Mesendoderm (in vitro differentiated cells): Measurements from ENCODE around the gene HRCT1.

ENCODE experiments used
- DNase-seq: peaks from one replicate; pipeline ENCODE4 v3.0.0; 2013
- H2AK5ac ChIP-seq: 2 replicates; pipeline ENCODE4 v1.6.1; 2013; ENCODE audit warnings: low read length, inconsistent platforms
- H2BK120ac ChIP-seq: 2 replicates; pipeline ENCODE4 v1.6.1; 2013; ENCODE audit warnings: low read depth, mild to moderate bottlenecking, low read length, moderate library complexity, mixed read lengths
- H2BK15ac ChIP-seq: replicated peaks from 2 replicates; pipeline ENCODE4 v1.6.1; 2013; ENCODE audit warnings: low read depth, mild to moderate bottlenecking, moderate library complexity
- H2BK5ac ChIP-seq: 2 replicates; pipeline ENCODE4 v1.6.1; 2013; ENCODE audit warnings: low read length, inconsistent platforms
- H3K18ac ChIP-seq: 2 replicates; pipeline ENCODE4 v1.6.1; 2013; ENCODE audit warnings: mild to moderate bottlenecking, low read length, mixed read lengths
- H3K23ac ChIP-seq: one replicate; pipeline ENCODE4 v1.6.1; 2013; ENCODE audit warnings: low read length
- H3K27ac ChIP-seq: 2 replicates; pipeline ENCODE4 v1.5.1; 2013; ENCODE audit warnings: low read depth, mild to moderate bottlenecking, inconsistent platforms, low read length, moderate library complexity
- H3K27me3 ChIP-seq: 2 replicates; pipeline ENCODE4 v1.6.1; 2013; ENCODE audit warnings: low read length, control low read depth, mild to moderate bottlenecking, inconsistent platforms; ENCODE audit not compliant: insufficient read depth, poor library complexity
- H3K36me3 ChIP-seq: 2 replicates; pipeline ENCODE4 v1.6.1; 2013; ENCODE audit warnings: low read length, inconsistent platforms; ENCODE audit not compliant: control insufficient read depth, insufficient read depth
- H3K4ac ChIP-seq: one replicate; pipeline ENCODE4 v1.6.1; 2013; ENCODE audit warnings: low read depth, mild to moderate bottlenecking, low read length, moderate library complexity
- H3K4me1 ChIP-seq: 2 replicates; pipeline ENCODE4 v1.6.1; 2013; ENCODE audit warnings: low read depth, low read length, inconsistent platforms; ENCODE audit not compliant: control insufficient read depth
- H3K4me2 ChIP-seq: 2 replicates; pipeline ENCODE4 v1.6.1; 2013; ENCODE audit warnings: low read length
- H3K4me3 ChIP-seq: 2 replicates; pipeline ENCODE4 v1.5.1; 2013; ENCODE audit warnings: mild to moderate bottlenecking, low read length
- H3K56ac ChIP-seq: one replicate; pipeline ENCODE4 v1.6.1; 2013; ENCODE audit warnings: low read length
- H3K79me1 ChIP-seq: 2 replicates; pipeline ENCODE4 v1.6.1; 2013; ENCODE audit warnings: low read length, inconsistent platforms
- H3K79me2 ChIP-seq: 2 replicates; pipeline ENCODE4 v1.6.1; 2013; ENCODE audit warnings: mild to moderate bottlenecking, low read length; ENCODE audit not compliant: control insufficient read depth, insufficient read depth
- H3K9ac ChIP-seq: 2 replicates; pipeline ENCODE4 v1.6.1; 2013; ENCODE audit warnings: low read length, inconsistent platforms
- H4K5ac ChIP-seq: one replicate; pipeline ENCODE4 v1.6.1; 2013; ENCODE audit warnings: low read length
- H4K8ac ChIP-seq: one replicate; pipeline ENCODE4 v1.6.1; 2013; ENCODE audit warnings: low read depth, mild to moderate bottlenecking, control low read depth, low read length, moderate library complexity
- WGBS: extraction: QIAGEN DNeasy Blood & Tissue Kit; methylation state at CpG from one replicate; pipeline ENCODE4 v1.1.7; 2013; ENCODE audit warnings: low lambda C conversion rate, missing lambda C conversion rate; ENCODE audit not compliant: insufficient coverage; ENCODE audit errors: extremely low coverage; 5-methylcytosine and 5-hydroxymethylcytosine counted together

The HRCT1 gene

DNA sequence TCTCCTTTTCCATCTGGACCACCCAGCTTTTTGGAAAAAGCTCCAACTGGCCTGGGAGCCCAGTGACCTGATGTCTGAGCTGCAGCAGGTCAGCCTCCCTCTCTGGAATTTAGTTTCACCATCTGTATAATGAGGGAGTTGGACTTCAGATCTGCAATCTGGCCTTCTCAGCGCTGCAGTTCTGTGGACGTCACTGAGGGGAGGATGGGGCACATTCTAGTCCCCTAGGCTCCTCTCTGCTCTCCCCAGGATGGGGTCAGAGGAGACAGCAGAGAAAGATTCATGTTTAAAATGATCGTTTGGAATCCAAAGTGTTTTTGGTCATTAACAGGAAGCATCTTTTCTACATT is 46.0 kb upstream of the HRCT1 start:
- DNase-seq: no peak
- Histone ChIP-seq H3K23ac (no peak overlapping the region), H2BK120ac (no peak overlapping the region), H3K18ac (no peak overlapping the region), H3K36me3 (no peaks in the 10 kb centered on the region), H3K4me2 (no peak overlapping the region), H2BK5ac (no peak overlapping the region), H3K4ac (no peak overlapping the region), H2BK15ac (no peak overlapping the region), H3K4me1 (no peaks in the 10 kb centered on the region), H3K27me3 (no peaks in the 10 kb centered on the region), H4K8ac (no peak overlapping the region), H4K5ac (no peak overlapping the region), H3K79me2 (no peaks in the 10 kb centered on the region), H3K9ac (no peak overlapping the region), H3K56ac (no peak overlapping the region), H3K79me1 (no peaks in the 10 kb centered on the region), H3K27ac (no peak overlapping the region), H3K4me3 (no peak overlapping the region), H2AK5ac (no peak overlapping the region)
- WGBS: no CpG with 5 or more reads among the region's 3 CpGs

DNA sequence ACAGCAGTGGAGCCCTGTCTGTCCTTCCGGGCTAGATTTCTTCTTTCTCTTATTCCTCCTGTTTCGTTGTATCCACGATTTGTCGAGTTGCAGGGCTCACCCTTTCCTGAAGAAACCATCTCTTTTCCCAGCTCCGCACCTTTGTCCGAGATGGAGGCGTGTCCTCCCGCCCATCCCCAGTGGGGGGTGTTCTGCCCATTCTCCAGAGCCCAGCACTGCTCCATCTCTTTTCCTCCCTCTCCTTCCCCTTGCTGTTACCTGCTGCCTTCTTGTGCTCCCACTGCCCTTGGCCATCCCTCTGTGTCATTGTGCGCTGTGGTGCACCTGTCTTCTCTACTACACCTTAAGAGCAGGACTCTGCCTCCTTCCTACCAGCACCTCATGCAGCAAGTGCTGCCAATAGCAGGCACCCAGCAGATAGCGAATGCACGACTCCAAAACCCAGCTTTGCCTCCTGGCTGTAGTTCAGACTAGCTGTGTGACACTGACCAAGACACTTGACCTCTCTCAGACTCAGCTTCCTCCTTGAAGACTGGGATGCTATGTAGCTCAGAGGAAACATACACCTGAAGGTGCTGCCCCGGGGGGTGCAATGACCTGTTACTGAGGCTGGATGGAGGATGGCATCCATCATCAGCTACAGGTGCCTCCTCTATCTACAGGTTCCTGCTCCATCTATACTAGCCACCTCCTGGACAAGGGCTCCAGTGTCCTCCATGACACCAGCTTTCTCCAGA is 44.7 kb upstream of the HRCT1 start:
- Histone ChIP-seq H3K36me3 (no peaks in the 10 kb centered on the region), H3K18ac (no peak overlapping the region), H2BK5ac (no peak overlapping the region), H4K8ac (no peak overlapping the region), H4K5ac (no peak overlapping the region), H3K4me2 (no peak overlapping the region), H3K27ac (no peak overlapping the region), H2BK120ac (no peak overlapping the region), H3K4ac (no peak overlapping the region), H3K79me1 (no peaks in the 10 kb centered on the region), H2BK15ac (no peak overlapping the region), H3K4me1 (no peaks in the 10 kb centered on the region), H3K27me3 (no peaks in the 10 kb centered on the region), H2AK5ac (no peak overlapping the region), H3K9ac (no peak overlapping the region), H3K56ac (no peak overlapping the region), H3K79me2 (no peaks in the 10 kb centered on the region), H3K4me3 (no peak overlapping the region), H3K23ac (no peak overlapping the region)
- DNase-seq: no peak
- no CpG with 5 or more reads among the region's 12 CpGs for WGBS

DNA sequence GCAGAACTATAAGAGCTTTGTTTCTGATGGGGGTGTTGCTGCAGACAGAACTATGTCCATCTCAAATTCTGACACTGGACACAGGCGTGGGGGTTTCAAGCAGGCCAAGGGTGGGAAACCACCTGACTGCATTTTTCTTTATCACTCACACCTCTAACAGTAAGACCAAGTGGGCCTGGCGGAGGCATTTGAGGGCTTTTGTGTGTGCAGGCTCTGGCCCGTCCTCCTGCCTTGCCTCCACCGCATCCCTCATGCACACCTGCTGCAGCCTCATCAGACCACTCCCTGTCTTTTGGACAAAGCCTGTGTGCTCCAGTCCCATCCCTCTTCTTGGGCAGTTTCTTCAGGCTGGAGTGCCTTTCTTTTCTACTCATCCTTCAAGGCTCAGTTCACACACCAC is 43.7 kb upstream of the HRCT1 start:
- no peak for DNase-seq
- H3K23ac ChIP-seq: no peak overlapping the region
- WGBS: no CpG with 5 or more reads among the region's 4 CpGs

DNA sequence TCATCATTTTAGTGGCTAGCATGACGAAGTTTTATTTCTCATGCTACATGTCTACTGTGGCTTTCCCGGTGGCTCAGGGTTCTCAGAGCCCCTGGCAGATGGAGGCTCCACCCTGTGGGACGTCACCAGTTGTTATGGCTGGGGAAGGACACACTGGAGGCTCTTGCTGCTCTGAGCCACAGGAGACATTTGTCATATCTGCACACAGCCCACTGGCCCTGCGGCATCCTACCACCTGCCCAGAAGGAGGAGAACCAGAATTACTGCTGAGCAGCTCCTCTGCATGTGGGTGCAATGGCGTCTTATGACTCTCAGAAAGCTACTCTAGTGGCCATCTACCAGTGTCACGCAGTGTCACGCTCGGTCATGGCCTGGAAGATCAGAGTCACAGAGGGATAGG is 42.4 kb upstream of the HRCT1 start:
- H2BK15ac ChIP-seq: no peak overlapping the region
- DNase-seq: no peak
- no CpG with 5 or more reads among the region's 8 CpGs for WGBS

More for the DNA sequence above, 43.7 kb upstream of the HRCT1 start:
- no peak overlapping the region for H3K27ac ChIP-seq
- H2BK5ac ChIP-seq: no peak overlapping the region
- H4K5ac ChIP-seq: no peak overlapping the region
- no peaks in the 10 kb centered on the region for H3K27me3 ChIP-seq
- no peaks in the 10 kb centered on the region for H3K79me2 ChIP-seq
- no peak overlapping the region for H3K4ac ChIP-seq
- no peak overlapping the region for H2BK120ac ChIP-seq
- H3K4me1 ChIP-seq: no peaks in the 10 kb centered on the region
- no peak overlapping the region for H3K18ac ChIP-seq
- no peaks in the 10 kb centered on the region for H3K36me3 ChIP-seq
- H3K4me3 ChIP-seq: no peak overlapping the region
- H2BK15ac ChIP-seq: no peak overlapping the region
- H2AK5ac ChIP-seq: no peak overlapping the region
- H3K79me1 ChIP-seq: no peaks in the 10 kb centered on the region
- no peak overlapping the region for H3K9ac ChIP-seq
- H4K8ac ChIP-seq: no peak overlapping the region
- no peak overlapping the region for H3K56ac ChIP-seq
- H3K4me2 ChIP-seq: no peak overlapping the region

DNA sequence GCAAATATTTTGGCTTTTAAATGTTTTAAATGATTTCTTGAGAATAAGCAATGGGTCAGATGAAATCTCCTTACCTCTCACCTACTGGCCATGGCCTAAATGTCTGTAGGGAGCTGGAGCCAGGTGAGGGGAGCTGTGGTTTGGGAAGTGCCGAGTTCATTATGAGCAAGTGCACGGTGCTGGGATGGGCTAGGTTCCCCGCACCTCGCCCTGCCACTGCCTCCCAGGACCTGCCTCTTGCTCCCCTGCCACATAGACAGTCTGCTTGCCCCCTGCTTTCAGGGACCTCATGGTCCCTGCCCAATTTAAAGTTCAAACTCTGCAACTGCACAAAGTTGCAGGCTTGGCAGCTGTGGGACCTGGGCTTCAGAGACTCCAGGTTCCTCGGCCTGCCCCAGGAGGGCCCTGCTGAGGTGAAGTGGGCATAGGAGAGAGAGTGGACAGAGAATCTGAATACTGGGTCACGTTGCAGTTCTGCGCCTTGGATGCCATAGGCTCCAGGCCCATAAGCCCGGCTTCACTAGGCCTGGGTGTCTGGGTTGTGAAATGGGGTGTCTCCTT is 41.2 kb upstream of the HRCT1 start:
- Histone ChIP-seq H3K79me1 (no peaks in the 10 kb centered on the region), H3K4me3 (no peak overlapping the region), H3K4ac (no peak overlapping the region), H3K79me2 (no peaks in the 10 kb centered on the region), H2AK5ac (no peak overlapping the region), H3K36me3 (no peaks in the 10 kb centered on the region), H4K5ac (no peak overlapping the region), H3K9ac (no peak overlapping the region), H3K4me1 (no peaks in the 10 kb centered on the region), H2BK120ac (no peak overlapping the region), H3K56ac (no peak overlapping the region), H3K18ac (no peak overlapping the region), H4K8ac (no peak overlapping the region), H3K27ac (no peak overlapping the region), H2BK5ac (no peak overlapping the region), H3K4me2 (no peak overlapping the region), H2BK15ac (no peak overlapping the region), H3K23ac (no peak overlapping the region), H3K27me3 (no peaks in the 10 kb centered on the region)
- DNase-seq: no peak
- WGBS: no CpG with 5 or more reads among the region's 8 CpGs

More for the DNA sequence above, 42.4 kb upstream of the HRCT1 start:
- Histone ChIP-seq H3K36me3 (no peaks in the 10 kb centered on the region), H3K23ac (no peak overlapping the region), H3K27ac (no peak overlapping the region), H3K4me3 (no peak overlapping the region), H2AK5ac (no peak overlapping the region), H3K27me3 (no peaks in the 10 kb centered on the region), H3K4me1 (no peaks in the 10 kb centered on the region), H2BK120ac (no peak overlapping the region), H3K4me2 (no peak overlapping the region), H3K79me1 (no peaks in the 10 kb centered on the region), H4K8ac (no peak overlapping the region), H3K4ac (no peak overlapping the region), H2BK5ac (no peak overlapping the region), H4K5ac (no peak overlapping the region), H3K79me2 (no peaks in the 10 kb centered on the region), H3K9ac (no peak overlapping the region), H3K18ac (no peak overlapping the region), H3K56ac (no peak overlapping the region)

DNA sequence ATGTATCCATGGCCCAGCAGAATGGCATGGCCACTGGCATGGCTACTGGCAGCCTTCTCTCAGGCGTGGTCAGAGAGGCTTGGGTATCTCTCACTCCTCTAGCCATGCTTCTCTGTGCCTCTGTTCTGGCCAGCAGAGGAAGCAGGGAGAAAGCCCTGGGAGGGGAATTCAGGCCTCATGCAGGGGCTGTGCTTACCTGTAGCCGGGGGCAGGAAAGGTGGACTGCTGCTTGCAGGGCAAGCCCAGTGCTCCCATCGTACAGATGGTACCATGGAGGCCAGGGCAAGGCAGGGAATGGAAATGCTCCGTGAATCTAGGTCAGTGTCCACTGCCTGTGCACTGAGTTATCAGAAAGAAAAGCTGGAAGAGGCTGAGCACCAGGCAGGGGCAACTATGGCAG is 38.5 kb upstream of the HRCT1 start:
- Histone ChIP-seq H3K79me1 (no peaks in the 10 kb centered on the region), H3K4ac (no peak overlapping the region), H3K27me3 (no peaks in the 10 kb centered on the region), H3K4me1 (no peaks in the 10 kb centered on the region), H2BK120ac (no peak overlapping the region), H3K56ac (no peak overlapping the region), H2BK15ac (no peak overlapping the region), H4K8ac (no peak overlapping the region), H3K36me3 (no peaks in the 10 kb centered on the region), H3K9ac (no peak overlapping the region), H3K18ac (no peak overlapping the region), H2BK5ac (no peak overlapping the region), H3K4me3 (no peak overlapping the region), H2AK5ac (no peak overlapping the region), H3K27ac (no peak overlapping the region), H3K23ac (no peak overlapping the region), H4K5ac (no peak overlapping the region), H3K4me2 (no peak overlapping the region), H3K79me2 (no peaks in the 10 kb centered on the region)
- no CpG with 5 or more reads among the region's 4 CpGs for WGBS
- DNase-seq: no peak
